ENCODE data around the gene PAK4. TPM values are rescaled to one million over a fixed set of nuclear protein-coding genes. Genes with fewer than 3 reads are reported as not detected.
"Not testable (repeated sequence)": the region's sequence is repeated elsewhere in the genome, so short reads cannot be mapped to it uniquely, and the experiment has no call there.

The PAK4 gene
- total and polyA plus RNA-seq, 12 donors, result 7.2 to 61.0 (median 23.8) TPM

DNA sequence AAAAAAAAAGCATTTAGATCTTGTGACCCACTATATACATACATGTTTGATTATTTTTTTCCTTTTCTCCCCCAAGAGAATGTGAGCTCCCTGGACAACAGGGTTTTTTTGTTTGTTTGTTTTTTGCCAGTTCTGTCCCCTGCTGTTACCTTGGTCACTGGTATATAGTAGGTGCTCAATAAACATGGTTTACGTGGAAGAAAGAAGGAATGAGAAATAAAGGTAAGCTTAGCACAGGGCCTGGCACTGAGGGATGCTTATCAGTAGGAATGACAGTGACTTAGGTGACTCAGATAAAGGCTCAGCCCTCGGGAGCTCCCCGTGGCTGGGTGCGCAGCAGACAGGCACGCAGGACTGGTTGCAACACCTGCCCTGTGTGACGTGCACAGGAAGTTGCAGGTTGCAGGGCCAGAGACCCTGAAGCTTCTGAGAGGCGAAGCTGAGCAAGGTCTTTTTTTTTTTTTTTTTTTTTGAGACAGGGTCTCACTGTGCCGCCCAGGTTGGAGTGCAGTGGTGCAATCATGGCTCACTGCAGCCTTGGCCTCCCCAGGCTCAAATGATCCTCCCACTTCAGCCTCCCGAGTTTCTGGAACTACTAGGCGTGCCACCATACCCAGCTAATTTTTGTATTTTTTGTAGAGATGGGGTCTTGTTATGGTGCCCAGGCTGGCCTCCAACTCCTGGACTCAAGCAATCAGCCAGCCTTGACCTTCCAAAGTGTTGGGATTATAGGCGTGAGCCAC lies 10.3 kb upstream of the PAK4 start:
- WGBS, 4 donors, result 57 to 80% (median 69%) methylated on average over 10 to 11 of the region's 11 CpGs
- Histone ChIP-seq H3K27me3 (no peaks in the 10 kb centered on the region), H3K27ac (no peak overlapping the region), H3K9me3 (replicated peaks in 1 of 3) (no peaks in the 10 kb centered on the region), H3K36me3 (replicated peaks in 1 of 2) (no peaks in the 10 kb centered on the region), H3K4me1 (replicated peaks in 1 of 2) (peaks cover 3 to 6% of the 10 kb centered on the region in 2 donors), H3K4me3 (no peak overlapping the region)
- DNase-seq, result peak in 1 of 7 donors; percentile 23
- TF ChIP-seq POLR2A (IDR thresholded peaks at IDR 0.05), result no peak
- TF ChIP-seq, protein P1, sequence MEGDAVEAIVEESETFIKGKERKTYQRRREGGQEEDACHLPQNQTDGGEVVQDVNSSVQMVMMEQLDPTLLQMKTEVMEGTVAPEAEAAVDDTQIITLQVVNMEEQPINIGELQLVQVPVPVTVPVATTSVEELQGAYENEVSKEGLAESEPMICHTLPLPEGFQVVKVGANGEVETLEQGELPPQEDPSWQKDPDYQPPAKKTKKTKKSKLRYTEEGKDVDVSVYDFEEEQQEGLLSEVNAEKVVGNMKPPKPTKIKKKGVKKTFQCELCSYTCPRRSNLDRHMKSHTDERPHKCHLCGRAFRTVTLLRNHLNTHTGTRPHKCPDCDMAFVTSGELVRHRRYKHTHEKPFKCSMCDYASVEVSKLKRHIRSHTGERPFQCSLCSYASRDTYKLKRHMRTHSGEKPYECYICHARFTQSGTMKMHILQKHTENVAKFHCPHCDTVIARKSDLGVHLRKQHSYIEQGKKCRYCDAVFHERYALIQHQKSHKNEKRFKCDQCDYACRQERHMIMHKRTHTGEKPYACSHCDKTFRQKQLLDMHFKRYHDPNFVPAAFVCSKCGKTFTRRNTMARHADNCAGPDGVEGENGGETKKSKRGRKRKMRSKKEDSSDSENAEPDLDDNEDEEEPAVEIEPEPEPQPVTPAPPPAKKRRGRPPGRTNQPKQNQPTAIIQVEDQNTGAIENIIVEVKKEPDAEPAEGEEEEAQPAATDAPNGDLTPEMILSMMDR (IDR thresholded peaks at IDR 0.05), result no peak
- intact Hi-C loops (cut with DNase I), result no loop called here

DNA sequence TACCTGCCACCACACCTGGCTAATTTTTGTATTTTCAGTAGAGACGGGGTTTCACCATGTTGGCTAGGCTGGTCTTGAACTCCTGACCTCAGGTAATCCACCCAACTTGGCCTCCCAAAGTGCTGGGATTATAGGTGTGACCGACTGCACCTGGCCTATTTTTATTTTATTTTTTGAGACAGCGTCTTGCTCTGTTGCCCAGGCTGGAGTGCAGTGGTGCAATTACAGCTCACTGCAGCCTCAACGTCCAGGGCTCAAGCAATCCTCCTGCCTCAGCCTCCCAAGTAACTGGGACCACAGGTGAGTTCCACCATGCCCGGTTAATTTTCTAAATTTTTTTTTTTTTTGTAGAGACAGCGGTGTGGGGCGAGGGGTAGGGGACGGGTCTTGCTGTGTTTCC lies 8.6 kb upstream of the PAK4 start:
- WGBS, 4 donors, result 78 to 93% (median 85%) methylated on average over 8 of the region's 8 CpGs
- DNase-seq; intact Hi-C loops (cut with DNase I): not testable (repeated sequence)

DNA sequence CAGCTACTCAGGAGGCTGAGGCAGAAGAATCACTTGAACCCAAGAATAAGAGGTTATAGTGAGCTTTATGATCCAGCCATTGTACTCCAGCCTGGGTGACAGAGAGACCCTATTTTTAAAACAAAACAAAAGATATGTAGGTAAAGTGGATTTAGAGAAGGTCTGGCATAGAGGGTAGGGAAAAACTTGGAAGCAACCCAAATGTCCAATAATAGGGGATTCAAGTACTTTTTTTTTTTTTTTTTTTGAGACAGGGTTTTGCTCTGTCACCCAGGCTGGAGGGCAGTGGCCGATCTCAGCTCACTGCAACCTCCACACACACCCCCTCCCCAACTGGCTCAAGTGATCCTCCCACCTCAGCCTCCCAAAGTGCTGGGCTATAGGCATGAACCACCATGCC lies 5.8 kb upstream of the PAK4 start:
- no peak overlapping the region for H3K27ac ChIP-seq
- 60 to 83% (median 75%) methylated on average over 1 of the region's 1 CpG for WGBS, 4 donors
- no peaks in the 10 kb centered on the region for H3K36me3 ChIP-seq (replicated peaks in 1 of 2)
- H3K4me1 ChIP-seq (replicated peaks in 1 of 2), result peaks cover 0 to under 1% of the 10 kb centered on the region in 2 donors
- H3K27me3 ChIP-seq, result no peaks in the 10 kb centered on the region
- no peak for DNase-seq
- no peaks in the 10 kb centered on the region for H3K9me3 ChIP-seq (replicated peaks in 1 of 3)
- intact Hi-C loops (cut with DNase I), result loop anchor here in 1 of 2 donors (5.0 kb wide), 1 partner anchor 67 kb away; no protein-coding TSS in a partner anchor
- no peak overlapping the region for H3K4me3 ChIP-seq
- no peak for TF ChIP-seq POLR2A (IDR thresholded peaks at IDR 0.05)
- TF ChIP-seq, protein P1 (IDR thresholded peaks at IDR 0.05), result no peak

More for the DNA sequence above, 8.6 kb upstream of the PAK4 start:
- not testable (repeated sequence) for H3K9me3 ChIP-seq (replicated peaks in 1 of 3); H3K36me3 ChIP-seq (replicated peaks in 1 of 2); H3K27ac ChIP-seq; H3K27me3 ChIP-seq; H3K4me3 ChIP-seq; H3K4me1 ChIP-seq (replicated peaks in 1 of 2)

DNA sequence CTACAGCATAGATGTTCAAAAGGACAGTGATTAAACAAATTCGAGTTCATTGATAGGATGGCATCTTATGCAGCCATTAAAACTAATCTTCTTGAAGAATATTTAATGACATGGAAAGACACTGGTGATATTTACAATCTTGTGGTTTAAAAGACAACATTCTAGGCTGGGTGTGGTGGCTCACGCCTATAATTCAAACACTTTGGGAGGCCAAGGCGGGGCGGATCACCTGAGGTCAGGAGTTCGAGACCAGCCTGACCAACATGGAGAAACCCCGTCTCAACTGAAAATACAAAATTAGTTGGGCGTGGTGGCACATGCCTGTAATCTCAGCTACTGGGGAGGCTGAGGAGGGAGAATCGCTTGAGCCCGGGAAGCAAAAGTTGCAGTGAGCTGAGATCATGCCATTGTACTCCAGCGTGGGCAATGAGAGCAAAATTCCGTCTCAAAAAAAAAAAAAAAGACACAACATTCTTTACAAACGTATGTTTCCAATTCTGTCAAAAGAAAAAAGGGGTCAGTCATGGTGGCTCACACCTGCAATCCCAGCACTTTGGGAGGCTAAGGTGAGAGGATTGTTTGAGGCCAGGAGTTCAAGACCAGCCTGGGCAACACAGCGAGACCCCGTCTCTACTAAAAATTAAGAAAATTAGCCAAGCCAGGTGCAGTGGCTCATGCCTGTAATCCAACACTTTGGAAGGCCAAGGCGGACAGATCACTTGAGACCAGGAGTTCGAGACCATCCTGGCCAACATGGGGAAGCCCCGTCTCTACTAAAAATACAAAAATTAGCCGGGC lies 2.5 kb upstream of the PAK4 start:
- WGBS, 4 donors, result 71 to 84% (median 78%) methylated on average over 18 of the region's 18 CpGs
- intact Hi-C loops (cut with DNase I), result loop anchor here in 1 of 2 donors (5.0 kb wide), 1 partner anchor 64 kb away; no protein-coding TSS in a partner anchor
- no peak overlapping the region for H3K27ac ChIP-seq
- no peak overlapping the region for H3K4me3 ChIP-seq
- H3K4me1 ChIP-seq (replicated peaks in 1 of 2), result peaks cover 12 to 24% of the 10 kb centered on the region in 2 donors
- DNase-seq, result no peak
- no peaks in the 10 kb centered on the region for H3K27me3 ChIP-seq
- no peaks in the 10 kb centered on the region for H3K36me3 ChIP-seq (replicated peaks in 1 of 2)
- TF ChIP-seq, protein P1 (IDR thresholded peaks at IDR 0.05), result no peak
- no peak for TF ChIP-seq POLR2A (IDR thresholded peaks at IDR 0.05)
- H3K9me3 ChIP-seq (replicated peaks in 1 of 3), result no peaks in the 10 kb centered on the region
